Measurements from ENCODE around the gene NCAM1. TPM values are rescaled to one million over a fixed set of nuclear protein-coding genes. Genes with fewer than 3 reads are reported as not detected.

Gene NCAM1
- total and polyA plus RNA-seq, 2 of the 13 experiments (the other 11 are each of a cell fraction or from before 2014, with no cell fraction given), result 0.05 TPM; not detected in 1

DNA sequence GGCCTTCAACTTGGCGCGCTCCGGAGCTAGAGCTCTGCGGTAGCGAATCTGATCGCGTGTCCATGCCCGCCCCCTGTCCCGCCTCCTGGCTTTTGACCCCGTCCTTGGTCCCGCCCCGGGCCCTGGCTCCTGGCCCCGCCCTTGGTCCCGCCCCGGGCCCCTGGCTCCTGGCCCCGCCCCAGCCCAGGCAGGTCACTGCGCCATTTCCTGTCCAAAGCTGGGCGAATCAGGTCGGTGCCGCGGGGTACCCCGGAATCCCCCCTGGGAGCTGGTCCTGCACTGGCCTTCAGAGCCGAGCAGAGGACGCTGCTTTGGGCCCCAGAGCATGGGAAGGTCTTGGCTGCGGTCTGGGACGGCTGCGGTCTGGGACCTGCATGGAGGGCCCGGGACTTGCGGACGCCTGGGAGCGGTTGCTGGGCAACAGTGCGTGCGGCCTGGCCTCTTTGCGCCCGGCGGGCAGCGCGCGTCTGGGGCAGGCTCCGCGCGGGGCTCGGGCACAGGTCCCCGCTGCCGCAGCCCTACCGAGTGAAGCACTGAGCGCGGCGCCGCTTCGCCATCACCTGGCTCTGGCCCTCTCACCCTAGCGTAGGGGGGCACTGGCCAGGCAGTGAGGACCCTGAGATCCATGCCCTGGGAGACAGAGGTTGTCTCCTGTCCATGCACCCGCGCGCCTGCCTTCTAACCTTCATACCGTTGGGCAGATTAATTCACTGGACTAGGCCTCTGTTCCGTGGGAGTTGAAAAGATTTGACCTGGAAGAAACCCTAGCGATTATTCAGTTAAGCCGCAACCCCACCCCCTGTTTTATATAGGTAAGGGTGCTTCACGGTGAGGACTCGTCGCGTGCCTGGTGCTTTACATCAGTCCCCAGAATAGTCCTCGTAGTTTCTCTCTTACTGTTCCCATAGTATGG lies 353.4 kb downstream of the NCAM1 start, which contains the start of gene TTC12 (continued):
- TF ChIP-seq FIP1L1 (IDR thresholded peaks at IDR 0.05; ENCODE audit: borderline replicate concordance, insufficient read depth, low read depth, low read length) (no peak), EHMT2 (IDR thresholded peaks at IDR 0.05; ENCODE audit: borderline replicate concordance, low read depth, low read length) (no peak), ZNF678 (CRISPR knock-in tag; IDR thresholded peaks at IDR 0.05) (peak; percentile 28; the same call in 1 of the 2 replicates), FOXK2 (IDR thresholded peaks at IDR 0.05) (no peak), AHR (CRISPR knock-in tag; IDR thresholded peaks at IDR 0.05) (0 out of 2 replicates have a peak, but pooled peaks have one; percentile 65), PCBP2 (optimal IDR thresholded peaks at IDR 0.05; ENCODE audit: low read depth, low read length, poor library complexity, severe bottlenecking) (no peak), RXRA (CRISPR knock-in tag; IDR thresholded peaks at IDR 0.05) (peak; percentile 81), ZNF138 (CRISPR knock-in tag; IDR thresholded peaks at IDR 0.05; ENCODE audit: low read depth) (no peak), YY1 (IDR thresholded peaks at IDR 0.05; ENCODE audit: insufficient read depth, insufficient replicate concordance, low read depth, low read length) (no peak), HMG20B (CRISPR knock-in tag; conservative IDR thresholded peaks at IDR 0.05) (no peak), ARID2 (CRISPR knock-in tag; IDR thresholded peaks at IDR 0.05; ENCODE audit: borderline replicate concordance) (no peak; the same call in 1 of the 2 replicates), FOXO1 (CRISPR knock-in tag; IDR thresholded peaks at IDR 0.05) (no peak; the same call in 1 of the 2 replicates), PHF20 (CRISPR knock-in tag; IDR thresholded peaks at IDR 0.05) (peak; percentile 74), XRCC5 (optimal IDR thresholded peaks at IDR 0.05; ENCODE audit: low read length) (peak; percentile 47), IRF1 (CRISPR knock-in tag; IDR thresholded peaks at IDR 0.05; ENCODE audit: low read depth) (no peak), ZNF713 (CRISPR knock-in tag; IDR thresholded peaks at IDR 0.05) (no peak; the same call in 1 of the 2 replicates), NCOA5 (CRISPR knock-in tag; IDR thresholded peaks at IDR 0.05) (no peak), KDM4B (CRISPR knock-in tag; IDR thresholded peaks at IDR 0.05) (peak; percentile 47; the same call in 1 of the 2 replicates), ZNF546 (CRISPR knock-in tag; conservative IDR thresholded peaks at IDR 0.05) (no peak), HHEX (CRISPR knock-in tag; IDR thresholded peaks at IDR 0.05) (no peak), SYNCRIP (IDR thresholded peaks at IDR 0.05; ENCODE audit: insufficient read depth, low read depth, low read length) (no peak), ZNF616 (CRISPR knock-in tag; IDR thresholded peaks at IDR 0.05; ENCODE audit: low read depth) (no peak), ZSCAN25 (CRISPR knock-in tag; IDR thresholded peaks at IDR 0.05) (peak; percentile 59; the same call in 1 of the 2 replicates), REL (CRISPR knock-in tag; conservative IDR thresholded peaks at IDR 0.05) (no peak), BRCA1 (CRISPR knock-in tag; IDR thresholded peaks at IDR 0.05) (no peak)
- TF ChIP-seq, protein P1, sequence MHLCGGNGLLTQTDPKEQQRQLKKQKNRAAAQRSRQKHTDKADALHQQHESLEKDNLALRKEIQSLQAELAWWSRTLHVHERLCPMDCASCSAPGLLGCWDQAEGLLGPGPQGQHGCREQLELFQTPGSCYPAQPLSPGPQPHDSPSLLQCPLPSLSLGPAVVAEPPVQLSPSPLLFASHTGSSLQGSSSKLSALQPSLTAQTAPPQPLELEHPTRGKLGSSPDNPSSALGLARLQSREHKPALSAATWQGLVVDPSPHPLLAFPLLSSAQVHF (CRISPR knock-in tag; IDR thresholded peaks at IDR 0.05), result no peak
- TF ChIP-seq, protein P2, sequence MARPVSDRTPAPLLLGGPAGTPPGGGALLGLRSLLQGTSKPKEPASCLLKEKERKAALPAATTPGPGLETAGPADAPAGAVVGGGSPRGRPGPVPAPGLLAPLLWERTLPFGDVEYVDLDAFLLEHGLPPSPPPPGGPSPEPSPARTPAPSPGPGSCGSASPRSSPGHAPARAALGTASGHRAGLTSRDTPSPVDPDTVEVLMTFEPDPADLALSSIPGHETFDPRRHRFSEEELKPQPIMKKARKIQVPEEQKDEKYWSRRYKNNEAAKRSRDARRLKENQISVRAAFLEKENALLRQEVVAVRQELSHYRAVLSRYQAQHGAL (CRISPR knock-in tag; IDR thresholded peaks at IDR 0.05; ENCODE audit: not compliant biosample characterization), result no peak
- TF ChIP-seq, protein P3, sequence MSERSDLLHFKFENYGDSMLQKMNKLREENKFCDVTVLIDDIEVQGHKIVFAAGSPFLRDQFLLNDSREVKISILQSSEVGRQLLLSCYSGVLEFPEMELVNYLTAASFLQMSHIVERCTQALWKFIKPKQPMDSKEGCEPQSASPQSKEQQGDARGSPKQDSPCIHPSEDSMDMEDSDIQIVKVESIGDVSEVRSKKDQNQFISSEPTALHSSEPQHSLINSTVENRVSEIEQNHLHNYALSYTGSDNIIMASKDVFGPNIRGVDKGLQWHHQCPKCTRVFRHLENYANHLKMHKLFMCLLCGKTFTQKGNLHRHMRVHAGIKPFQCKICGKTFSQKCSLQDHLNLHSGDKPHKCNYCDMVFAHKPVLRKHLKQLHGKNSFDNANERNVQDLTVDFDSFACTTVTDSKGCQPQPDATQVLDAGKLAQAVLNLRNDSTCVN (CRISPR knock-in tag; IDR thresholded peaks at IDR 0.05; ENCODE audit: borderline replicate concordance), result peak; percentile 18; the same call in 1 of the 2 replicates
